Medulla oblongata (tissue), 1 donor: ENCODE measurements around the gene MYO5C.

Experiments
- DNase-seq: peaks from one replicate; pipeline ENCODE4 v3.0.0-alpha.2; 2015; ENCODE audit errors: extremely low spot score

The MYO5C gene

DNA sequence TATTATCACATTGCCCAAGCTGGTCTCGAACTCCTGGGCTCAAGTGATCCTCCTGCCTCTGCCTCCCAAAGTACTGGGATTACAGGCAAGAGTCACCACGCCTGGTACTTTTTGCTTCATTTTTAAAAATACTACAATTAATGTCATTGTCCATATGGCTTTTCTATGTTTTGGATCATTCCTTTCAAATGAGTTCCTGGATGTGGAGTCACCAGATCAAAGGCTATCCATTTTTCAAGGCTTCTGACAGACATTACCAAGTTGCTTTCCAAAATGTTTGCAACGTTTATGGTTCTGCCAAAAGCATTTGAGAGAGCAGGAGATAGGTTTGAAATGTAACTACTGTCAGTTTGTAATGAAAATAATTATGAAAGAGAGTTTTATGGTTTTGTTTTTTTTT is 148.8 kb downstream of the MYO5C start:
- no peak for DNase-seq

DNA sequence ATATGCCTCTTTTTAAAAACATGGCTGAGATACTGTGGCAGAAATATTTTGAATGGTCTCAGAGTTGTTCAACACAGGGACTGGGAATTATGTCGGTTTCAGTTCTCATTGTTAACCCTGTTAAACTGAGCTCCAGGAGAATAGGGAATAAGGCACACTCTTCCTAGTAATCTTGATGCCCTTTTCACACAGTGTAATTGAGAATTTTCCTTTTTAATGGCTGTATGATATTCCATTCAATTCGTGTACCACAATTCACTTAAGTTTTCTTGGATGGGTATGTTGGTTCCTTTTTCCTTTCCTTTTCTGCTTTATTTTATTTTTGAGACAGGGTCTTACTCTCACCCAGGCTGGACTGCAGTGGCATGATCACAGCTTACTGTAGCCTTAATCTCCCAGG is 149.3 kb downstream of the MYO5C start:
- no peak for DNase-seq

- no peak for DNase-seq
Measured at GRCh38 chr15:52144656-52145178, 150.9 kb downstream of the MYO5C start.

- no peak for DNase-seq
Measured at GRCh38 chr15:52143873-52144272, 151.7 kb downstream of the MYO5C start.
